GM21390 (cell line): ENCODE measurements around the gene LRGUK.

ENCODE experiments used
- ATAC-seq: cut with Tn5 transposase; IDR thresholded peaks from one replicate; pipeline ENCODE4 v1.9.1; 2021; ENCODE audit not compliant: unreplicated experiment

LRGUK gene

GRCh38 chr7:134297489-134297888, 170.3 kb downstream of the LRGUK start:
- no peak for ATAC-seq

DNA sequence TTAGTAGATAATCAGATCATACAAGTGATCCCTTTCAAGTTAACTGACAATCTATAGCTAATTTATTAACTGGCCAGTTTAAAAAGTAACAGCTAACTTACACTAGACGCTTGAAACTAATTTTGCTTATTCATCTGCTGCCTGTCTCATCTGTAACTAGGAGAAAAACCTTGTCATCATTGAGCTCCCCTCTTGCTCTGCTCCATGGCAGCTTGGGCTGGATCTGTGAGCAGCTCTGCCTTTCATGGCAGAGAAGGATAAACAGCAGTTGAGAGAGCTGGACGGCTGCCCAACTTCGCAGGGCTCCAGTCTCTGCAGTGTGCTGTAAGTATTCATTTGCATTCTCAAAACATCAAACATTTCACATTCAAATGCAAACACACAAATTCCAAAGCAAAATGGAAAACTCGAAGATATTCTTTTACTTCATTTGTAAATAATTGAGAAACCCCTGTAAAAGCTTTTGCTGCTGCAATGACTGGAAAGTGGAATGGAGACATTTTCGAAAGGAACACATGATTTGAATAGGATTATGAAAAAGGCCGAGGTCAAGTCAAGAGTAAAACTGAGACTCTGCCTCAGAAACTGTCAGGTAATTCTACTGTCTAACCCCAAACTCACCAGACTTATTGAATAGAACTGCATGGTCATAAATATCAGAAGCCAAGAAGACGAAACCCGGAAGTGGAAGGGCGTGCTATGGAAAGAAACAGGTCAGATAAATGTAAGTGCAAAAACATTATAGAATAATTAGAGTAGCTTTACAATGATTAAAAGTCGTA, 172.0 kb downstream of the LRGUK start:
- ATAC-seq: no peak

GRCh38 chr7:134300988-134301387, 173.8 kb downstream of the LRGUK start:
- ATAC-seq: no peak

GRCh38 chr7:134301592-134301991, 174.5 kb downstream of the LRGUK start:
- ATAC-seq: no peak

- ATAC-seq: no peak
These were observed 175.0 kb downstream of the LRGUK start for GRCh38 chr7:134302120-134302519.

- no peak for ATAC-seq
These were observed 180.2 kb downstream of the LRGUK start for GRCh38 chr7:134307320-134307719.

DNA sequence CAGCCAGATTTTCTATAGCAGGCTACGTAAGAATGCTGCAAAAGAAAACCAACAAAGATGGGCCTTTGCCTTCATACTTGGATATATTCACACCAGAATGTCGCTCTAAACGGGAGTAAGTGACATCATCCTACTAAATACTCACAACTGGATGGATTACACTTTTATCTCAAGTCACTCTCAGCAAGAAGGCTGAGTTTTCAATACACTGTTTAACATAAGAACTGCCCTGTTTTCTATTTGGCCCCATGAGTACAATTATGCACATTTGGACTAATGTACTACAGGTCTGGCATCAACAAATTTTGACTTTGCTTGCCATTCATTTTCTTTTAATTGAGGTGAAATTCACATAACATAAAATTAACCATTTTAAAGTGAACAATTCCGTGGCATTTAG, 181.4 kb downstream of the LRGUK start:
- ATAC-seq: no peak

DNA sequence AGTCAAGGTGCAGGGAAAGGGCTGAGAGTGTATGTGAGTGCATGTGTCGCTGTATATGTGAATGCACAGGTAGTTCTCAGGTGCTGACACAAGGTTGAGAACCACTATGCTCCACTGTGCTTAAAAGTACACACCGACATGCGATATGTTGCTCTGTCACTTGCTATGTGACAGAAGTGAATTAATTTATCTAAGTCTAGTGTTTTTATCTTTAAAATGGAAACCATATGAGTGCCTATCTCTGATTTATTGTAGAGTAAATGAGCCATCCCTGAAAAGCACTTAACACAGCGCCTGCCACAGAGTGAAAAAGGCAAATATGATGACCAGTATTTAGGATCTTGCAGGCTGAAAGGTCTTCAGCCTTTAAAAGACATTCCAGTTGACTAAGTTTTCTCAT, 184.7 kb downstream of the LRGUK start:
- no peak for ATAC-seq

- no peak for ATAC-seq
These were observed 185.6 kb downstream of the LRGUK start for GRCh38 chr7:134312717-134313116.

DNA sequence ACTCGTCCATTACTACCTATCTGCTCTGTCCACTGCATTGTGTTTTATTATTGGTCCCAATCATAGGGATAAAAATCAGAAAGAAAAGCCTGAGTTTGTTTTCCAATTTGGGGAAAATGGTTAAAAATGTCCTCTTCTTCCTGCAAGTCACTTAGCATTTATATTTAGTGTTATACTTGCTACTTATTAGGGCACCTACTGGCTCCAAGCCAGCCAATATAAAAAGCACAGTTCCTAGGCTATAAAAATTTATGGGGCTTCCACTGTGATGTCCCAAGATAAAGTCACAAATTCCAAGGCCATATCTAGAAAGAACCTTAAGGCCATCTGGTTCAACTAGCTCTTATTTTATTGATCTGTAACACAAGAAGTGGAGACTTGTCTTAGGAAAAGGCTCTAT, 186.4 kb downstream of the LRGUK start:
- no peak for ATAC-seq
